NCI-H748 treated with DMSO at 0.1 percent for 48 hours (cell line): Measurements from ENCODE around the gene CASK.
"Not testable (repeated sequence)": the region's sequence is repeated elsewhere in the genome, so short reads cannot be mapped to it uniquely, and the experiment has no call there.

Source experiments
- DNase-seq: peaks from one replicate; lab custom pipeline; 2025; lab: John Stamatoyannopoulos, UW

CASK gene

GRCh38 chrX:41515376-41515775 lies 408.0 kb downstream of the CASK start:
- no peak for DNase-seq

GRCh38 chrX:41514179-41514578 lies 409.2 kb downstream of the CASK start:
- DNase-seq = no peak

GRCh38 chrX:41512853-41513252 lies 410.5 kb downstream of the CASK start:
- not testable (repeated sequence) for DNase-seq

- no peak for DNase-seq
Observed at GRCh38 chrX:41512394-41512793, 411.0 kb downstream of the CASK start.

- no peak for DNase-seq
Observed at GRCh38 chrX:41507919-41508318, 415.4 kb downstream of the CASK start.

GRCh38 chrX:41502004-41502403 lies 421.4 kb downstream of the CASK start:
- no peak for DNase-seq

GRCh38 chrX:41499984-41500383 lies 423.4 kb downstream of the CASK start:
- no peak for DNase-seq

GRCh38 chrX:41499195-41499594 lies 424.2 kb downstream of the CASK start:
- no peak for DNase-seq

GRCh38 chrX:41491267-41492004 lies 431.9 kb downstream of the CASK start:
- DNase-seq = no peak

GRCh38 chrX:41490446-41490845 lies 432.9 kb downstream of the CASK start:
- DNase-seq = no peak

GRCh38 chrX:41482154-41482850 lies 441.1 kb downstream of the CASK start:
- DNase-seq = no peak

- DNase-seq = no peak
Observed at GRCh38 chrX:41481264-41482109, 441.9 kb downstream of the CASK start.

GRCh38 chrX:41480508-41481260 lies 442.7 kb downstream of the CASK start:
- no peak for DNase-seq

- DNase-seq = no peak
Observed at GRCh38 chrX:41478381-41478911, 444.9 kb downstream of the CASK start.

GRCh38 chrX:41475591-41476241 lies 447.6 kb downstream of the CASK start:
- DNase-seq = peak; percentile 47

- peak; percentile 47 for DNase-seq
Observed at GRCh38 chrX:41475191-41475590, 448.2 kb downstream of the CASK start.

GRCh38 chrX:41474726-41475100 lies 448.6 kb downstream of the CASK start:
- no peak for DNase-seq

GRCh38 chrX:41473936-41474725 lies 449.2 kb downstream of the CASK start:
- no peak for DNase-seq

GRCh38 chrX:41472231-41472815 lies 451.0 kb downstream of the CASK start:
- no peak for DNase-seq

- no peak for DNase-seq
Observed at GRCh38 chrX:41471786-41472185, 451.6 kb downstream of the CASK start.
